K562 (cell line): Measurements from ENCODE around the gene SAA2. TPM values are rescaled to one million over a fixed set of nuclear protein-coding genes. Genes with fewer than 3 reads are reported as not detected.

Experiments
- ATAC-seq: fragments of 200-7000 bp; cut with Tn5 transposase; 3 replicates; pipeline ENCODE4 v1.9.1; 2020; ENCODE audit warnings: moderate library complexity
- BruUV-seq: library from RNA; stranded (reverse); fragments of 400-500 nt; replicated peaks from 2 replicates; lab custom pipeline; 2021; lab: Mats Ljungman, UMichigan
- CTCF ChIA-PET: fragments of 300-600 bp; formaldehyde crosslinking; extraction: SDS; loops from one replicate; lab custom pipeline; 2021; ENCODE audit warnings: low intra/inter-chr PET ratio; lab: Yijun Ruan, JAX
- POLR2A ChIA-PET: fragments of 300-600, 350-650 bp; sonication (Branson Sonifier 250); formaldehyde crosslinking; extraction: SDS; loops from one replicate; lab custom pipeline; 2021; ENCODE audit warnings: antibody characterized with exemption, inconsistent platforms; lab: Yijun Ruan, JAX
- DNase-seq, 4 experiments: peaks; one replicate each; pipeline versions ENCODE4 v3.0.0 to v3.0.0-alpha.2; 2011 to 2018; ENCODE audit warnings: low spot score in 3 of 4, mixed read lengths in 3 of 4; ENCODE audit errors: extremely low read depth in 1 of 4
- FAIRE-seq: peaks from 2 replicates; lab custom pipeline; 2011; peaks lifted over from hg19 to GRCh38; lab: Jason Lieb, UNC
- H2AFZ ChIP-seq: 2 replicates; pipeline ENCODE4 v1.6.0; 2011; ENCODE audit warnings: low read depth, low read length, control low read depth, inconsistent platforms
- H3K27ac ChIP-seq: fragments of 200-600 bp; 3 replicates; pipeline ENCODE4 v1.8.0; 2011; ENCODE audit warnings: low read depth, mild to moderate bottlenecking, control low read depth, inconsistent platforms, low read length, moderate library complexity, mixed read lengths; ENCODE audit errors: extremely low read depth
- H3K27me3 ChIP-seq, 2 experiments: fragments of 300-600 bp in 1 of 2; 2 replicates in 1 of 2; 3 replicates in 1 of 2; pipeline versions ENCODE4 v1.6.0 to v1.8.0; 2011; ENCODE audit warnings: inconsistent platforms in 2 of 2, low read length in 2 of 2, mild to moderate bottlenecking in 1 of 2, mixed read lengths in 1 of 2, moderate library complexity in 1 of 2; ENCODE audit not compliant: control insufficient read depth in 2 of 2, insufficient read depth in 2 of 2
- H3K36me3 ChIP-seq: fragments of 300-600 bp; 3 replicates; pipeline ENCODE4 v1.8.0; 2011; ENCODE audit warnings: mild to moderate bottlenecking, low read length, inconsistent platforms; ENCODE audit not compliant: control insufficient read depth, insufficient read depth
- H3K4me1 ChIP-seq, 2 experiments: fragments of 200-600 bp in 1 of 2; replicated peaks in 1 of 2; 2 replicates in 1 of 2; 3 replicates in 1 of 2; pipeline versions ENCODE4 v1.5.1 to v1.8.0; 2011; ENCODE audit warnings: inconsistent platforms in 2 of 2, low read length in 2 of 2, mild to moderate bottlenecking in 1 of 2, mixed read lengths in 1 of 2, moderate library complexity in 1 of 2; ENCODE audit not compliant: control insufficient read depth in 2 of 2, insufficient read depth in 2 of 2
- H3K4me2 ChIP-seq: 2 replicates; pipeline ENCODE4 v1.6.1; 2011; ENCODE audit warnings: low read length, control low read depth, inconsistent platforms, mixed read lengths; ENCODE audit not compliant: insufficient read depth
- H3K4me3 ChIP-seq: fragments of 200-600 bp; sonication (generic), shearing (Covaris generic); 2 replicates; pipeline ENCODE4 v1.5.1; 2016; ENCODE audit warnings: control low read depth, inconsistent platforms
- H3K79me2 ChIP-seq: fragments of 200-600 bp; 3 replicates; pipeline ENCODE4 v1.8.0; 2011; ENCODE audit warnings: low read length, inconsistent platforms; ENCODE audit not compliant: control insufficient read depth, insufficient read depth
- H3K9ac ChIP-seq, 2 experiments: 2 replicates each; pipeline versions ENCODE4 v1.6.0 to v1.6.1; 2011; ENCODE audit warnings: low read depth in 2 of 2, low read length in 2 of 2, control low read depth in 1 of 2, inconsistent platforms in 1 of 2, mild to moderate bottlenecking in 1 of 2, mixed read lengths in 1 of 2; ENCODE audit not compliant: insufficient read depth in 1 of 2
- H3K9me1 ChIP-seq: one replicate; pipeline ENCODE4 v1.6.0; 2011; ENCODE audit warnings: inconsistent platforms, mild to moderate bottlenecking, low read length, moderate library complexity; ENCODE audit not compliant: control insufficient read depth, insufficient read depth
- H3K9me3 ChIP-seq: replicated peaks from 2 replicates; pipeline ENCODE4 v1.5.1; 2011; ENCODE audit warnings: low read depth, low read length, inconsistent platforms; ENCODE audit not compliant: control insufficient read depth, insufficient read depth
- H4K20me1 ChIP-seq: replicated peaks from 2 replicates; pipeline ENCODE4 v1.6.1; 2011; ENCODE audit warnings: low read length, inconsistent platforms, mixed read lengths; ENCODE audit not compliant: control insufficient read depth, insufficient read depth
- CREB3L1 ChIP-seq: fragments of 450-650 bp; IDR thresholded peaks from 2 replicates; pipeline ENCODE4 v1.6.1; 2014; ENCODE audit warnings: low read depth, mild to moderate bottlenecking, moderate library complexity, borderline replicate concordance
- ESRRB ChIP-seq: fragments of 250-450 bp; sonication (Bioruptor Pico); IDR thresholded peaks from 2 replicates; pipeline ENCODE4 v1.5.0; 2020; ENCODE audit warnings: mild to moderate bottlenecking, moderate library complexity, borderline replicate concordance
- NCOA2 ChIP-seq, 2 experiments: fragments of 450-650 bp; IDR thresholded peaks; 2 replicates each; pipeline ENCODE4 v1.6.1; 2018; ENCODE audit warnings: mild to moderate bottlenecking in 2 of 2, moderate library complexity in 1 of 2; ENCODE audit not compliant: partially characterized antibody in 2 of 2
- REST ChIP-seq, 2 experiments: fragments of 450-650 bp; formaldehyde crosslinking in 1 of 2; IDR thresholded peaks; 2 replicates each; pipeline versions ENCODE4 v1.4.0 to v1.6.1; 2014 to 2020; ENCODE audit warnings: mild to moderate bottlenecking in 2 of 2, borderline replicate concordance in 1 of 2, low read depth in 1 of 2
- TRIM24 ChIP-seq, 2 experiments: fragments of 450-650 bp; IDR thresholded peaks; 2 replicates each; pipeline ENCODE4 v1.6.1; 2016
- ZNF668 ChIP-seq: fragments of 250-450 bp; sonication (Bioruptor Pico); IDR thresholded peaks from 2 replicates; pipeline ENCODE4 v1.8.0; 2022; ENCODE audit warnings: mild to moderate bottlenecking, inconsistent platforms
- in situ Hi-C: fragments of 300-500 bp; cut with MboI; formaldehyde crosslinking; loops from 4 replicates; pipeline ENCODE4 v1.15.0; 2018; ENCODE audit warnings: inconsistent platforms, mixed read lengths
- intact Hi-C: fragments of 100-400 bp; cut with micrococcal nuclease; formaldehyde crosslinking; loops from 2 replicates; pipeline ENCODE4 v1.14.2; 2022
- polyA plus RNA-seq, 8 experiments: library from polyadenylated mRNA; depleted of rRNA in 4 of 8; stranded (reverse) in 5 of 8; unstranded in 3 of 8; fragments of >200 nt; fragmentation: Nextera tagmentation in 2 of 8; fragmentation: Illumina TruSeq in 1 of 8; extraction: Ambion mirVana in 2 of 8; extraction: Trizol in 1 of 8; gene quantifications; 2 replicates each; pipeline versions ENCODE4 v1.2.1 to v1.2.3, GENCODE V29; 2011 to 2014; ENCODE audit warnings: inconsistent platforms in 1 of 8, missing spikeins in 1 of 8
- total RNA-seq, 7 experiments: library from RNA; depleted of rRNA in 6 of 7; stranded (reverse); fragments of >200 nt in 6 of 7; fragmentation: Illumina TruSeq in 2 of 7; extraction: Trizol in 2 of 7; gene quantifications; 2 replicates each; pipeline versions ENCODE4 v1.2.1 to v1.2.3, GENCODE V29; 2011 to 2021; ENCODE audit warnings: low replicate concordance in 1 of 7

SAA2 gene
- total and polyA plus RNA-seq, 9 of the 15 experiments (the other 6 are each of a cell fraction or from before 2014, with no cell fraction given): 4.6 TPM; not detected in 8

GRCh38 chr11:18204771-18205170 is 43.7 kb downstream of the SAA2 start:
- no TSS peak for BruUV-seq
- no peak for ATAC-seq
- CTCF ChIA-PET: interaction anchor here (0.8 kb wide), 1 partner anchor 89 kb away, joined by 5 read pairs; no protein-coding TSS in a partner anchor
- TF ChIP-seq NCOA2 (IDR thresholded peaks at IDR 0.05; ENCODE audit: partially characterized antibody in 2 of 2) (no peak), REST (IDR thresholded peaks at IDR 0.05; ENCODE audit: borderline replicate concordance) (no peak), REST (CRISPR knock-in tag; IDR thresholded peaks at IDR 0.05; ENCODE audit: low read depth) (no peak), ESRRB (no peak), CREB3L1 (no peak), TRIM24 (IDR thresholded peaks at IDR 0.05) (no peak), ZNF668 (CRISPR knock-in tag) (no peak)

More at GRCh38 chr11:18204771-18205170, 43.7 kb downstream of the SAA2 start:
- Histone ChIP-seq H3K9me1 (no peaks in the 10 kb centered on the region), H3K36me3 (no peaks in the 10 kb centered on the region), H3K4me3 (no peak overlapping the region), H3K4me2 (no peak overlapping the region), H3K9me3 (no peaks in the 10 kb centered on the region), H3K4me1 (no peaks in the 10 kb centered on the region; a peak in 1 of 5 replicates), H2AFZ (no peak overlapping the region), H3K27me3 (peaks cover 8 to 30% of the 10 kb centered on the region in 2 experiments; a peak in 4 of 5 replicates), H3K79me2 (no peaks in the 10 kb centered on the region), H3K27ac (no peak overlapping the region), H3K9ac (no peak overlapping the region), H4K20me1 (no peaks in the 10 kb centered on the region)
- POLR2A ChIA-PET: no interaction called here
- FAIRE-seq: no peak
- intact Hi-C loops: loop anchor here (1.0 kb wide), 1 partner anchor 89 kb away; no protein-coding TSS in a partner anchor
- in situ Hi-C loops: no loop called here
- no peak for DNase-seq
